AG04450 (cell line): ENCODE results near the gene DHX57. TPM values are rescaled to one million over a fixed set of nuclear protein-coding genes. Genes with fewer than 3 reads are reported as not detected.
"Not testable (repeated sequence)": the region's sequence is repeated elsewhere in the genome, so short reads cannot be mapped to it uniquely, and the experiment has no call there.

Experiments
- CTCF ChIA-PET: fragments of 300-600, 350-600 bp; formaldehyde crosslinking; extraction: SDS; loops from one replicate; lab custom pipeline; 2022; ENCODE audit warnings: antibody characterized with exemption, inconsistent platforms; lab: Charles Lee
- POLR2A ChIA-PET: fragments of 350-600 bp; formaldehyde crosslinking; extraction: SDS; loops from one replicate; lab custom pipeline; 2021; ENCODE audit warnings: antibody characterized with exemption, inconsistent platforms; lab: Yijun Ruan, JAX
- DNase-seq: peaks from one replicate; pipeline ENCODE4 v3.0.0-alpha.2; 2011; ENCODE audit warnings: low read depth, low spot score
- H3K27ac ChIP-seq: one replicate; pipeline ENCODE4 v1.5.1; 2012; ENCODE audit warnings: low read depth, low read length, control low read depth
- H3K27me3 ChIP-seq: one replicate; pipeline ENCODE4 v1.6.0; 2012; ENCODE audit warnings: low read length; ENCODE audit not compliant: control insufficient read depth, insufficient read depth
- H3K4me3 ChIP-seq: 2 replicates; pipeline ENCODE4 v1.5.1; 2011; ENCODE audit warnings: mild to moderate bottlenecking, low read depth, low read length, control low read depth
- H3K9me3 ChIP-seq: 2 replicates; pipeline ENCODE4 v1.5.1; 2012; ENCODE audit warnings: low read length; ENCODE audit not compliant: control insufficient read depth, insufficient read depth
- CTCF ChIP-seq: IDR thresholded peaks from 2 replicates; pipeline ENCODE4 v1.5.1; 2011; ENCODE audit warnings: low read depth, low read length, control low read depth, inconsistent platforms
- polyA plus RNA-seq: library from polyadenylated mRNA; depleted of rRNA; stranded (reverse); fragments of >200 nt; gene quantifications from 2 replicates; pipeline ENCODE4 v1.2.3, GENCODE V29; 2011

DHX57 gene
- polyA plus RNA-seq, 1 experiment, result 23.3 TPM

- CTCF ChIA-PET, result no interaction called here
These were observed 45.1 kb downstream of the DHX57 start for GRCh38 chr2:38830526-38831159.

GRCh38 chr2:38829971-38830370 lies 45.8 kb downstream of the DHX57 start:
- Histone ChIP-seq H3K9me3 (no peaks in the 10 kb centered on the region), H3K27me3 (no peaks in the 10 kb centered on the region), H3K27ac (no peak overlapping the region), H3K4me3 (no peak overlapping the region)
- POLR2A ChIA-PET, result interaction anchor here (1.4 kb wide), 1 partner anchor 79 kb away, joined by 6 read pairs; the partner anchor contains the start of gene SRSF7
- CTCF ChIA-PET, result no interaction called here
- TF ChIP-seq CTCF, result no peak
- no peak for DNase-seq

More at GRCh38 chr2:38830526-38831159, 45.1 kb downstream of the DHX57 start:
- POLR2A ChIA-PET, result interaction anchor here (1.4 kb wide), 1 partner anchor 79 kb away, joined by 6 read pairs; the partner anchor contains the start of gene SRSF7
- Histone ChIP-seq H3K27me3 (no peaks in the 10 kb centered on the region), H3K9me3 (no peaks in the 10 kb centered on the region), H3K4me3 (no peak overlapping the region), H3K27ac (no peak overlapping the region)
- DNase-seq, result no peak
- TF ChIP-seq CTCF, result no peak

GRCh38 chr2:38828460-38828859 lies 47.3 kb downstream of the DHX57 start:
- Histone ChIP-seq H3K4me3 (no peak overlapping the region), H3K27ac (no peak overlapping the region), H3K27me3 (no peaks in the 10 kb centered on the region), H3K9me3 (no peaks in the 10 kb centered on the region)
- no peak for DNase-seq
- ChIA-PET POLR2A (interaction anchor here (0.7 to 2.0 kb wide), 2 partner anchors 18 to 78 kb away, joined by 3 to 30 read pairs; partner anchors contain the start of gene SRSF7), CTCF (interaction anchor here (0.6 to 0.8 kb wide), 3 partner anchors 77 to 513 kb away, joined by 3 to 6 read pairs (median 4); no protein-coding TSS in a partner anchor)
- TF ChIP-seq CTCF, result no peak

GRCh38 chr2:38827539-38828145 lies 48.1 kb downstream of the DHX57 start:
- H3K9me3 ChIP-seq, H3K4me3 ChIP-seq, H3K27me3 ChIP-seq, CTCF ChIA-PET: not testable (repeated sequence)
- peak; percentile 24 for DNase-seq
- POLR2A ChIA-PET, result interaction anchor here (0.6 to 2.0 kb wide), 3 partner anchors 77 to 305 kb away, joined by 4 to 30 read pairs (median 8); partner anchors contain the start of gene SRSF7
- H3K27ac ChIP-seq, result peak overlapping the region; percentile 61

GRCh38 chr2:38825956-38826355 lies 49.8 kb downstream of the DHX57 start:
- Histone ChIP-seq H3K4me3 (no peak overlapping the region), H3K9me3 (no peaks in the 10 kb centered on the region), H3K27ac (no peak overlapping the region), H3K27me3 (no peaks in the 10 kb centered on the region)
- TF ChIP-seq CTCF, result no peak
- no peak for DNase-seq
- ChIA-PET CTCF (interaction anchor here (1.9 kb wide), 1 partner anchor 9 kb away, joined by 8 read pairs; no protein-coding TSS in a partner anchor), POLR2A (no interaction called here)
